Measurements from ENCODE around the gene MYO10.
"Not testable (repeated sequence)": the region's sequence is repeated elsewhere in the genome, so short reads cannot be mapped to it uniquely, and the experiment has no call there.

The MYO10 gene

GRCh38 chr5:16842896-16843295, 93.2 kb downstream of the MYO10 start:
- no peak for TF ChIP-seq CTCF (IDR thresholded peaks at IDR 0.05; ENCODE audit: extremely low read depth, missing control alignments)
- DNase-seq (ENCODE audit: low spot score) = no peak

GRCh38 chr5:16841416-16841815, 94.7 kb downstream of the MYO10 start:
- DNase-seq (ENCODE audit: low spot score) = no peak
- TF ChIP-seq CTCF (IDR thresholded peaks at IDR 0.05; ENCODE audit: extremely low read depth, missing control alignments) = no peak

GRCh38 chr5:16837305-16837704, 98.8 kb downstream of the MYO10 start:
- TF ChIP-seq CTCF (IDR thresholded peaks at IDR 0.05; ENCODE audit: extremely low read depth, missing control alignments) = no peak
- no peak for DNase-seq (ENCODE audit: low spot score)

- no peak for DNase-seq (ENCODE audit: low spot score)
- TF ChIP-seq CTCF (IDR thresholded peaks at IDR 0.05; ENCODE audit: extremely low read depth, missing control alignments) = no peak
Measured at GRCh38 chr5:16834029-16834428, 102.1 kb downstream of the MYO10 start.

- not testable (repeated sequence) for DNase-seq (ENCODE audit: low spot score)
Measured at GRCh38 chr5:16831326-16831725, 104.8 kb downstream of the MYO10 start.

- TF ChIP-seq CTCF (IDR thresholded peaks at IDR 0.05; ENCODE audit: extremely low read depth, missing control alignments) = no peak
- no peak for DNase-seq (ENCODE audit: low spot score)
Measured at GRCh38 chr5:16827755-16828154, 108.3 kb downstream of the MYO10 start.

- no peak for DNase-seq (ENCODE audit: low spot score)
- TF ChIP-seq CTCF (IDR thresholded peaks at IDR 0.05; ENCODE audit: extremely low read depth, missing control alignments) = no peak
Measured at GRCh38 chr5:16826379-16827125, 109.5 kb downstream of the MYO10 start.

GRCh38 chr5:16819522-16820167, 116.4 kb downstream of the MYO10 start:
- DNase-seq (ENCODE audit: low spot score) = no peak
- TF ChIP-seq CTCF (IDR thresholded peaks at IDR 0.05; ENCODE audit: extremely low read depth, missing control alignments) = no peak
